GM12892 (cell line): ENCODE measurements around the gene TBXAS1.

Source experiments
- POLR2A ChIP-seq: IDR thresholded peaks from 2 replicates; pipeline ENCODE4 v1.6.1; 2011; ENCODE audit warnings: low read depth, low read length, control low read depth
- POLR2AphosphoS5 ChIP-seq: IDR thresholded peaks from 2 replicates; pipeline ENCODE4 v1.6.1; 2011; ENCODE audit warnings: low read depth, low read length, control low read depth

- TF ChIP-seq POLR2AphosphoS5, result no peak
- no peak for TF ChIP-seq POLR2A
These were observed 192.5 kb downstream of the TBXAS1 start for GRCh38 chr7:140021603-140022002.
